GM12878 (cell line): ENCODE results near the gene TRAPPC12. TPM values are rescaled to one million over a fixed set of nuclear protein-coding genes. Genes with fewer than 3 reads are reported as not detected.

ENCODE experiments used
- ATAC-seq: fragments of 200-7000 bp; cut with Tn5 transposase; 3 replicates; pipeline ENCODE4 v1.9.1; 2020; ENCODE audit warnings: mild to moderate bottlenecking, moderate library complexity
- BruUV-seq: library from RNA; stranded (reverse); fragments of 400-500 nt; replicated peaks from 2 replicates; lab custom pipeline; 2021; lab: Mats Ljungman, UMichigan
- CTCF ChIA-PET: fragments of 300-600 bp; sonication (Branson Sonifier 250); formaldehyde crosslinking; extraction: SDS; loops from one replicate; lab custom pipeline; 2021; ENCODE audit warnings: inconsistent platforms; lab: Yijun Ruan, JAX
- POLR2A ChIA-PET: fragments of 350-600 bp; formaldehyde crosslinking; extraction: SDS; loops from one replicate; lab custom pipeline; 2021; ENCODE audit warnings: inconsistent platforms; lab: Charles Lee
- RAD21 ChIA-PET: fragments of 300-600 bp; sonication (Branson Sonifier 250); formaldehyde crosslinking; loops from one replicate; lab custom pipeline; 2023; ENCODE audit warnings: antibody characterized with exemption; ENCODE audit not compliant: unreplicated experiment; lab: Charles Lee
- SMC1A ChIA-PET: fragments of 300-600 bp; sonication (Branson Sonifier 250); formaldehyde crosslinking; loops from one replicate; lab custom pipeline; 2023; ENCODE audit not compliant: unreplicated experiment, uncharacterized antibody; lab: Charles Lee
- DNase-seq: peaks from one replicate; pipeline ENCODE4 v3.0.0-alpha.2; 2011; ENCODE audit warnings: low read depth, low spot score
- FAIRE-seq: peaks from 3 replicates; lab custom pipeline; 2011; peaks lifted over from hg19 to GRCh38; lab: Jason Lieb, UNC
- H2AFZ ChIP-seq: 2 replicates; pipeline ENCODE4 v1.6.0; 2011; ENCODE audit warnings: low read depth, low read length, control low read depth; ENCODE audit not compliant: control insufficient read depth
- H3K27ac ChIP-seq: 2 replicates; pipeline ENCODE4 v1.5.1; 2011; ENCODE audit warnings: control low read depth; ENCODE audit not compliant: control insufficient read depth, insufficient read depth
- H3K27me3 ChIP-seq, 2 experiments: replicated peaks in 1 of 2; 2 replicates each; pipeline versions ENCODE4 v1.6.0 to v1.6.1; 2011; ENCODE audit warnings: low read length in 1 of 2; ENCODE audit not compliant: control insufficient read depth in 2 of 2, insufficient read depth in 2 of 2
- H3K36me3 ChIP-seq, 2 experiments: 2 replicates each; pipeline ENCODE4 v1.5.1; 2011; ENCODE audit warnings: low read length in 1 of 2; ENCODE audit not compliant: control insufficient read depth in 2 of 2, insufficient read depth in 2 of 2
- H3K4me1 ChIP-seq: 2 replicates; pipeline ENCODE4 v1.6.1; 2011; ENCODE audit warnings: mild to moderate bottlenecking, low read length, moderate library complexity, mixed read lengths; ENCODE audit not compliant: control insufficient read depth, insufficient read depth
- H3K4me2 ChIP-seq: 2 replicates; pipeline ENCODE4 v1.6.0; 2011; ENCODE audit warnings: control low read depth; ENCODE audit not compliant: control insufficient read depth, insufficient read depth
- H3K4me3 ChIP-seq: fragments of 200-600 bp; sonication (generic); 2 replicates; pipeline ENCODE4 v1.5.1; 2016
- H3K79me2 ChIP-seq: 2 replicates; pipeline ENCODE4 v1.6.0; 2011; ENCODE audit warnings: low read length; ENCODE audit not compliant: control insufficient read depth, insufficient read depth
- H3K9ac ChIP-seq: 2 replicates; pipeline ENCODE4 v1.8.0; 2011; ENCODE audit warnings: low read length, control low read depth, mixed read lengths; ENCODE audit not compliant: control insufficient read depth, insufficient read depth
- H3K9me3 ChIP-seq: replicated peaks from 3 replicates; pipeline ENCODE4 v1.5.1; 2011; ENCODE audit warnings: mild to moderate bottlenecking, low read length; ENCODE audit not compliant: control insufficient read depth, insufficient read depth
- H4K20me1 ChIP-seq: 2 replicates; pipeline ENCODE4 v1.6.0; 2011; ENCODE audit not compliant: control insufficient read depth, insufficient read depth
- CEBPB ChIP-seq, 2 experiments: fragments of 150-350 bp in 1 of 2; IDR thresholded peaks; 2 replicates each; pipeline ENCODE4 v1.6.1; 2012 to 2014; ENCODE audit warnings: low read depth in 2 of 2, low read length in 2 of 2, borderline replicate concordance in 1 of 2, inconsistent platforms in 1 of 2
- CREB1 ChIP-seq: IDR thresholded peaks from 2 replicates; pipeline ENCODE4 v1.6.1; 2012; ENCODE audit warnings: low read depth, mild to moderate bottlenecking, inconsistent platforms
- ESRRA ChIP-seq: IDR thresholded peaks from 2 replicates; pipeline ENCODE4 v1.6.1; 2012; ENCODE audit warnings: mild to moderate bottlenecking, low read length, improper control_type of control experiment
- FOXK2 ChIP-seq: fragments of 450-650 bp; IDR thresholded peaks from 2 replicates; pipeline ENCODE4 v1.6.1; 2017; ENCODE audit warnings: mild to moderate bottlenecking, moderate library complexity
- FOXM1 ChIP-seq: IDR thresholded peaks from 2 replicates; pipeline ENCODE4 v1.6.1; 2012; ENCODE audit warnings: low read depth, mild to moderate bottlenecking, inconsistent platforms, low read length, moderate library complexity
- MYC ChIP-seq: IDR thresholded peaks from 2 replicates; pipeline ENCODE4 v1.6.1; 2011; ENCODE audit warnings: mild to moderate bottlenecking, low read length, moderate library complexity, inconsistent platforms; ENCODE audit not compliant: insufficient read depth, insufficient replicate concordance, insufficient read length, severe bottlenecking
- PML ChIP-seq: IDR thresholded peaks from 2 replicates; pipeline ENCODE4 v1.6.1; 2012; ENCODE audit warnings: low read length, inconsistent platforms
- RAD51 ChIP-seq: fragments of 450-650 bp; IDR thresholded peaks from 2 replicates; pipeline ENCODE4 v1.6.1; 2016; ENCODE audit warnings: moderate library complexity, mild to moderate bottlenecking, inconsistent platforms
- RCOR1 ChIP-seq: conservative IDR thresholded peaks from 2 replicates; pipeline ENCODE4 v1.6.1; 2012; ENCODE audit warnings: low read depth, low read length, improper control_type of control experiment
- SRF ChIP-seq, 2 experiments: IDR thresholded peaks; 2 replicates each; pipeline ENCODE4 v1.6.1; 2011; ENCODE audit warnings: low read depth in 2 of 2, low read length in 2 of 2, mild to moderate bottlenecking in 1 of 2, moderate library complexity in 1 of 2
- ZNF24 ChIP-seq: fragments of 450-650 bp; IDR thresholded peaks from 2 replicates; pipeline ENCODE4 v1.6.1; 2017; ENCODE audit warnings: antibody characterized with exemption, mild to moderate bottlenecking
- WGBS: methylation state at CpG from one replicate; pipeline ENCODE4 v1.1.6; 2016; ENCODE audit warnings: low lambda C conversion rate; ENCODE audit not compliant: insufficient replicate concordance, insufficient coverage; ENCODE audit errors: missing lambda C conversion rate; 5-methylcytosine and 5-hydroxymethylcytosine counted together
- in situ Hi-C: fragments of 300-500 bp; cut with MboI; formaldehyde crosslinking; loops from 9 replicates; pipeline ENCODE4 v1.14.3; 2018; ENCODE audit warnings: mixed read lengths
- intact Hi-C: fragments of 100-400 bp; cut with micrococcal nuclease; formaldehyde crosslinking; loops from one replicate; pipeline ENCODE4 v1.14.2; 2022; ENCODE audit not compliant: unreplicated experiment
- polyA plus RNA-seq, 11 experiments: library from polyadenylated mRNA; depleted of rRNA in 4 of 11; unstranded in 6 of 11; stranded (reverse) in 5 of 11; fragments of >200 nt; fragmentation: Nextera tagmentation in 4 of 11; fragmentation: Illumina TruSeq in 1 of 11; extraction: Ambion mirVana in 4 of 11; extraction: Trizol in 1 of 11; gene quantifications; 1 replicate in 1 of 11; 2 replicates in 10 of 11; pipeline versions ENCODE4 v1.2.1 to v1.2.3, GENCODE V29; 2011 to 2016; ENCODE audit warnings: inconsistent platforms in 2 of 11, missing spikeins in 2 of 11, low read depth in 1 of 11
- total RNA-seq, 4 experiments: library from RNA; depleted of rRNA in 3 of 4; stranded (reverse); fragments of >200 nt in 3 of 4; fragmentation: Illumina TruSeq in 1 of 4; extraction: Trizol in 1 of 4; gene quantifications; 2 replicates each; pipeline versions ENCODE4 v1.2.1 to v1.2.3, GENCODE V29; 2013 to 2021
- TF ChIP-seq, protein P1 (sequence below): fragments of 150-350 bp; IDR thresholded peaks from 2 replicates; pipeline ENCODE4 v1.6.1; 2016; ENCODE audit warnings: low read depth, low read length

The TRAPPC12 gene
- total and polyA plus RNA-seq, 10 of the 15 experiments (the other 5 are each of a cell fraction or from before 2014, with no cell fraction given), result 8.6 to 77.1 (median 37.4) TPM

DNA sequence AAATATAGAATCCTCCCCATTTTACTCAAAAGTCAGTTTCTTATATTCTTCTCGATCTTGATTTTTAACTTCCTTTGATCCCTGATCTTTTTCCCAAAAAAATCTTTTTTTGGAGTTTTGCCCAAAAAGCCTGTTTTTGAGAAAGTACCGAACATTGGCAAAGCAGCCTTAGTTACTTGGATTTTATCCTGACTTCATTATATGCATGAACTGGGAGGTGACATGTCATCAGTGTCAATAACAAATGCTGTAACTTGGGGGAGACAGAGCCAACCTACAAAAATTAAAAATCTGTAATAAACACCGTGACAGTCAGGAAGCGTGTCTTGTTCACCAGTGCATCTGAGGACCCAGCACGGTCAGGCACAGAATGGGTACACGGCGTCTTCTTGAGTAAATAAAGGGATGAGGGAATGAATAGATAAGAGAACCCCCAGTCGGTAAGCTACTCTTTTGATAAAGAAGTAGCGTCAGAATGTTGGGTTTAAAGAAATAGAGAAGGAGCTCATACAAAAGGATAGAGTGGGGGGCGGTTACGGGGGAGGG is 24.9 kb downstream of the TRAPPC12 start:
- 84% methylated on average over 11 of the region's 11 CpGs for WGBS
- Histone ChIP-seq H2AFZ (no peak overlapping the region), H4K20me1 (no peaks in the 10 kb centered on the region), H3K4me1 (peaks cover 18% of the 10 kb centered on the region), H3K79me2 (peaks cover 5% of the 10 kb centered on the region), H3K27ac (peak overlapping the region; percentile 79), H3K4me3 (no peak overlapping the region), H3K27me3 (no peaks in the 10 kb centered on the region), H3K4me2 (no peak overlapping the region), H3K9ac (peak overlapping the region; percentile 18; the same call in 1 of the 2 replicates), H3K9me3 (no peaks in the 10 kb centered on the region; the same call in 2 of the 3 replicates), H3K36me3 (peaks cover 6 to 9% of the 10 kb centered on the region in 2 experiments)
- DNase-seq (no peak), ATAC-seq (no peak), FAIRE-seq (no peak)
- POLR2A ChIA-PET, result interaction anchor here (0.6 kb wide), 1 partner anchor 1144 kb away, joined by 3 read pairs; no protein-coding TSS in a partner anchor
- TF ChIP-seq FOXK2 (no peak), PML (no peak), RAD51 (no peak), RCOR1 (no peak)
- CTCF ChIA-PET, result interaction anchor here (1.1 to 1.3 kb wide), 2 partner anchors 9 to 247 kb away, joined by 3 to 4 read pairs; no protein-coding TSS in a partner anchor
- in situ Hi-C loops, result no loop called here
- SMC1A ChIA-PET, result interaction anchor here (1.2 to 2.1 kb wide), 3 partner anchors 18 to 27 kb away, joined by 3 to 9 read pairs (median 4); partner anchors contain the start of gene EIPR1
- RAD21 ChIA-PET, result no interaction called here
- BruUV-seq, result no TSS peak
- intact Hi-C loops, result no loop called here

- no peak overlapping the region for H3K4me2 ChIP-seq
- ATAC-seq, result no peak
- H4K20me1 ChIP-seq, result no peaks in the 10 kb centered on the region
- in situ Hi-C loops, result no loop called here
- H2AFZ ChIP-seq, result no peak overlapping the region
- 98% methylated on average over 6 of the region's 6 CpGs for WGBS
- TF ChIP-seq ZNF24, result no peak
- TF ChIP-seq ESRRA, result no peak
- TF ChIP-seq CREB1, result no peak
- no peak for TF ChIP-seq SRF (IDR thresholded peaks at IDR 0.05; ENCODE audit: low read depth in 2 of 2, low read length in 2 of 2)
- TF ChIP-seq CEBPB (IDR thresholded peaks at IDR 0.05; ENCODE audit: borderline replicate concordance in 1 of 2, low read depth in 2 of 2, low read length in 2 of 2), result no peak
- TF ChIP-seq MYC, result no peak
- TF ChIP-seq FOXM1, result no peak
- TF ChIP-seq, protein P1, sequence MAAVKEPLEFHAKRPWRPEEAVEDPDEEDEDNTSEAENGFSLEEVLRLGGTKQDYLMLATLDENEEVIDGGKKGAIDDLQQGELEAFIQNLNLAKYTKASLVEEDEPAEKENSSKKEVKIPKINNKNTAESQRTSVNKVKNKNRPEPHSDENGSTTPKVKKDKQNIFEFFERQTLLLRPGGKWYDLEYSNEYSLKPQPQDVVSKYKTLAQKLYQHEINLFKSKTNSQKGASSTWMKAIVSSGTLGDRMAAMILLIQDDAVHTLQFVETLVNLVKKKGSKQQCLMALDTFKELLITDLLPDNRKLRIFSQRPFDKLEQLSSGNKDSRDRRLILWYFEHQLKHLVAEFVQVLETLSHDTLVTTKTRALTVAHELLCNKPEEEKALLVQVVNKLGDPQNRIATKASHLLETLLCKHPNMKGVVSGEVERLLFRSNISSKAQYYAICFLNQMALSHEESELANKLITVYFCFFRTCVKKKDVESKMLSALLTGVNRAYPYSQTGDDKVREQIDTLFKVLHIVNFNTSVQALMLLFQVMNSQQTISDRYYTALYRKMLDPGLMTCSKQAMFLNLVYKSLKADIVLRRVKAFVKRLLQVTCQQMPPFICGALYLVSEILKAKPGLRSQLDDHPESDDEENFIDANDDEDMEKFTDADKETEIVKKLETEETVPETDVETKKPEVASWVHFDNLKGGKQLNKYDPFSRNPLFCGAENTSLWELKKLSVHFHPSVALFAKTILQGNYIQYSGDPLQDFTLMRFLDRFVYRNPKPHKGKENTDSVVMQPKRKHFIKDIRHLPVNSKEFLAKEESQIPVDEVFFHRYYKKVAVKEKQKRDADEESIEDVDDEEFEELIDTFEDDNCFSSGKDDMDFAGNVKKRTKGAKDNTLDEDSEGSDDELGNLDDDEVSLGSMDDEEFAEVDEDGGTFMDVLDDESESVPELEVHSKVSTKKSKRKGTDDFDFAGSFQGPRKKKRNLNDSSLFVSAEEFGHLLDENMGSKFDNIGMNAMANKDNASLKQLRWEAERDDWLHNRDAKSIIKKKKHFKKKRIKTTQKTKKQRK, result no peak
- no peak for TF ChIP-seq PML
- TF ChIP-seq, all 136 proteins: peak for 0
- SMC1A ChIA-PET, result interaction anchor here (0.6 to 1.7 kb wide), 5 partner anchors 16 to 36 kb away, joined by 3 to 4 read pairs (median 3); partner anchors contain the start of genes EIPR1 and TRAPPC12
- Histone ChIP-seq H3K79me2 (peaks cover 5% of the 10 kb centered on the region), H3K9ac (no peak overlapping the region), H3K27ac (no peak overlapping the region), H3K27me3 (no peaks in the 10 kb centered on the region), H3K4me3 (no peak overlapping the region), H3K36me3 (peaks cover 6 to 9% of the 10 kb centered on the region in 2 experiments), H3K9me3 (no peaks in the 10 kb centered on the region; the same call in 2 of the 3 replicates), H3K4me1 (peaks cover 18% of the 10 kb centered on the region)
- RAD21 ChIA-PET, result no interaction called here
- no TSS peak for BruUV-seq
- FAIRE-seq (no peak), DNase-seq (no peak)
- POLR2A ChIA-PET, result no interaction called here
- intact Hi-C loops, result no loop called here
- CTCF ChIA-PET, result interaction anchor here (1.1 to 1.4 kb wide), 5 partner anchors 8 to 246 kb away, joined by 3 to 6 read pairs (median 3); no protein-coding TSS in a partner anchor
Observed at GRCh38 chr2:3405307-3405706, 25.8 kb downstream of the TRAPPC12 start.
